Chondrocyte (in vitro differentiated cells): ENCODE measurements around the gene SLC49A4. TPM values are rescaled to one million over a fixed set of nuclear protein-coding genes. Genes with fewer than 3 reads are reported as not detected.

Source experiments
- DNase-seq: peaks from one replicate; pipeline ENCODE4 v3.0.0; 2021; ENCODE audit warnings: mixed read lengths, low spot score
- H3K27ac Mint-ChIP-seq: one replicate; pipeline ENCODE4 v1.8.0; 2021; ENCODE audit warnings: mild to moderate bottlenecking, moderate library complexity, mixed read lengths; ENCODE audit not compliant: unreplicated experiment
- H3K27me3 Mint-ChIP-seq: 2 replicates; pipeline ENCODE4 v1.8.0; 2021; ENCODE audit warnings: low read depth, mixed read lengths
- H3K36me3 Mint-ChIP-seq: 2 replicates; pipeline ENCODE4 v1.8.0; 2021; ENCODE audit warnings: low read depth, mixed read lengths
- H3K4me1 Mint-ChIP-seq: 2 replicates; pipeline ENCODE4 v1.8.0; 2021; ENCODE audit warnings: low read depth, mild to moderate bottlenecking, mixed read lengths
- H3K4me3 Mint-ChIP-seq: one replicate; pipeline ENCODE4 v1.8.0; 2021; ENCODE audit warnings: mild to moderate bottlenecking, moderate library complexity, mixed read lengths; ENCODE audit not compliant: unreplicated experiment
- H3K9me3 Mint-ChIP-seq: 2 replicates; pipeline ENCODE4 v1.8.0; 2021; ENCODE audit warnings: low read depth, mixed read lengths
- total RNA-seq: library from RNA; stranded (reverse); gene quantifications from 3 replicates; pipeline ENCODE4 v1.2.1, GENCODE V29; 2021
- TF ChIP-seq, protein P1 (sequence below): fragments of 200-600 bp; sonication (generic); IDR thresholded peaks from 2 replicates; pipeline ENCODE4 v1.5.0; 2021; ENCODE audit warnings: antibody characterized with exemption, mild to moderate bottlenecking, moderate library complexity

Gene SLC49A4
- total RNA-seq, 1 donor from 2014 or later: 15.1 TPM

GRCh38 chr3:122907471-122907870 lies 112.6 kb downstream of the SLC49A4 start:
- no peaks in the 10 kb centered on the region for H3K4me1 Mint-ChIP-seq
- peaks cover 7% of the 10 kb centered on the region for H3K27me3 Mint-ChIP-seq
- H3K9me3 Mint-ChIP-seq: peaks cover 18% of the 10 kb centered on the region
- DNase-seq: no peak
- H3K27ac Mint-ChIP-seq: no peak overlapping the region
- TF ChIP-seq, protein P1, sequence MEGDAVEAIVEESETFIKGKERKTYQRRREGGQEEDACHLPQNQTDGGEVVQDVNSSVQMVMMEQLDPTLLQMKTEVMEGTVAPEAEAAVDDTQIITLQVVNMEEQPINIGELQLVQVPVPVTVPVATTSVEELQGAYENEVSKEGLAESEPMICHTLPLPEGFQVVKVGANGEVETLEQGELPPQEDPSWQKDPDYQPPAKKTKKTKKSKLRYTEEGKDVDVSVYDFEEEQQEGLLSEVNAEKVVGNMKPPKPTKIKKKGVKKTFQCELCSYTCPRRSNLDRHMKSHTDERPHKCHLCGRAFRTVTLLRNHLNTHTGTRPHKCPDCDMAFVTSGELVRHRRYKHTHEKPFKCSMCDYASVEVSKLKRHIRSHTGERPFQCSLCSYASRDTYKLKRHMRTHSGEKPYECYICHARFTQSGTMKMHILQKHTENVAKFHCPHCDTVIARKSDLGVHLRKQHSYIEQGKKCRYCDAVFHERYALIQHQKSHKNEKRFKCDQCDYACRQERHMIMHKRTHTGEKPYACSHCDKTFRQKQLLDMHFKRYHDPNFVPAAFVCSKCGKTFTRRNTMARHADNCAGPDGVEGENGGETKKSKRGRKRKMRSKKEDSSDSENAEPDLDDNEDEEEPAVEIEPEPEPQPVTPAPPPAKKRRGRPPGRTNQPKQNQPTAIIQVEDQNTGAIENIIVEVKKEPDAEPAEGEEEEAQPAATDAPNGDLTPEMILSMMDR: no peak
- no peak overlapping the region for H3K4me3 Mint-ChIP-seq
- peaks cover 34% of the 10 kb centered on the region for H3K36me3 Mint-ChIP-seq

- TF ChIP-seq, protein P1: no peak
- peaks cover 7% of the 10 kb centered on the region for H3K27me3 Mint-ChIP-seq
- peaks cover 34% of the 10 kb centered on the region for H3K36me3 Mint-ChIP-seq
- no peak overlapping the region for H3K27ac Mint-ChIP-seq
- DNase-seq: no peak
- H3K4me1 Mint-ChIP-seq: no peaks in the 10 kb centered on the region
- H3K4me3 Mint-ChIP-seq: no peak overlapping the region
- H3K9me3 Mint-ChIP-seq: peaks cover 18% of the 10 kb centered on the region
Measured at GRCh38 chr3:122908251-122908650, 113.4 kb downstream of the SLC49A4 start.

DNA sequence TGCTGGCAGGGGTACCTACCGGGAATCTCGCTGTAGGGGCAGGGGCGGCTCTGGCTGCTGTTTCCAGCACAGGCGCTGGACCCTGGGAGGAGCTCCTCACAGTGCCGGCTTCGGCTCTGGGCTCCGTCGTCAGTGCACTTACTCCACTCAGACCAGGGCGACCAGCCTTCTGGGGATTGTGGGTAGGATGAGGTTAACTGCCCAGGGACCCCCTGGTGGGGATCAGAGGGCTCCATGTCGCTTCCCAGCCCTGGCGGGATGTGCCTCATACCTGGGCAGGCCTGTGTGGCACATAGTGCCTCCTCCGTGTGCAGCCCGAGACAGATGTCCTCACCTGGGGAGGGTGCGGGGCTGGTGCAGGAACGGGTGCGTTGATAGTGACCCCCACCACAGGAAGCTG lies 117.0 kb downstream of the SLC49A4 start:
- no peak for DNase-seq
- Mint-ChIP-seq H3K27ac (no peak overlapping the region), H3K4me3 (no peak overlapping the region), H3K9me3 (no peaks in the 10 kb centered on the region), H3K36me3 (peaks cover 26% of the 10 kb centered on the region), H3K27me3 (peaks cover 3% of the 10 kb centered on the region), H3K4me1 (no peaks in the 10 kb centered on the region)
- TF ChIP-seq, protein P1: no peak

GRCh38 chr3:122912772-122913538 lies 118.1 kb downstream of the SLC49A4 start:
- no peaks in the 10 kb centered on the region for H3K9me3 Mint-ChIP-seq
- H3K27me3 Mint-ChIP-seq: peaks cover 3% of the 10 kb centered on the region
- peaks cover 24% of the 10 kb centered on the region for H3K36me3 Mint-ChIP-seq
- no peak overlapping the region for H3K4me3 Mint-ChIP-seq
- H3K27ac Mint-ChIP-seq: no peak overlapping the region
- no peaks in the 10 kb centered on the region for H3K4me1 Mint-ChIP-seq
- TF ChIP-seq, protein P1: no peak
- no peak for DNase-seq

- H3K36me3 Mint-ChIP-seq: peaks cover 24% of the 10 kb centered on the region
- no peak for DNase-seq
- H3K27me3 Mint-ChIP-seq: peaks cover 3% of the 10 kb centered on the region
- H3K4me1 Mint-ChIP-seq: no peaks in the 10 kb centered on the region
- H3K4me3 Mint-ChIP-seq: no peak overlapping the region
- no peak overlapping the region for H3K27ac Mint-ChIP-seq
- TF ChIP-seq, protein P1: no peak
- no peaks in the 10 kb centered on the region for H3K9me3 Mint-ChIP-seq
Measured at GRCh38 chr3:122913539-122914100, 118.8 kb downstream of the SLC49A4 start.
